GM12875 (cell line): ENCODE measurements around the gene CFAP73.

Experiments
- H3K4me3 ChIP-seq: one replicate; pipeline ENCODE4 v1.5.1; 2011; ENCODE audit warnings: low read depth, low read length, control low read depth
- TF ChIP-seq, protein P1 (sequence below): IDR thresholded peaks from 2 replicates; pipeline ENCODE4 v1.5.1; 2011; ENCODE audit warnings: low read depth, mild to moderate bottlenecking, control low read depth, inconsistent platforms, low read length, moderate library complexity, borderline replicate concordance; ENCODE audit not compliant: insufficient read depth

The CFAP73 gene

DNA sequence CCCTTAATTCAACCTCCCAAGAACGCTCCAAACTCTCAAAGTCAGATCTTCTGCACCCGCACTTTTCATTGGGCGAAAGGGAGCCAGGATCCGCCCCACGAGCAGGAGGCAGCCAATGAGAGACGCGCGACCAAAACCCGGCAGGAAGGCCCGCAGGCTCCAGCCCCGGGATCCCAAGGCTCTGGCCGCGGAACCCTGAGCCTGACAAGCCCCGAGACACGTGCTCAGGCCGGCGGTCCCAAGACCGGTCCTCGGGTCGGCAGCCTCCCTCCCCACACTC, 35.3 kb downstream of the CFAP73 start:
- TF ChIP-seq, protein P1, sequence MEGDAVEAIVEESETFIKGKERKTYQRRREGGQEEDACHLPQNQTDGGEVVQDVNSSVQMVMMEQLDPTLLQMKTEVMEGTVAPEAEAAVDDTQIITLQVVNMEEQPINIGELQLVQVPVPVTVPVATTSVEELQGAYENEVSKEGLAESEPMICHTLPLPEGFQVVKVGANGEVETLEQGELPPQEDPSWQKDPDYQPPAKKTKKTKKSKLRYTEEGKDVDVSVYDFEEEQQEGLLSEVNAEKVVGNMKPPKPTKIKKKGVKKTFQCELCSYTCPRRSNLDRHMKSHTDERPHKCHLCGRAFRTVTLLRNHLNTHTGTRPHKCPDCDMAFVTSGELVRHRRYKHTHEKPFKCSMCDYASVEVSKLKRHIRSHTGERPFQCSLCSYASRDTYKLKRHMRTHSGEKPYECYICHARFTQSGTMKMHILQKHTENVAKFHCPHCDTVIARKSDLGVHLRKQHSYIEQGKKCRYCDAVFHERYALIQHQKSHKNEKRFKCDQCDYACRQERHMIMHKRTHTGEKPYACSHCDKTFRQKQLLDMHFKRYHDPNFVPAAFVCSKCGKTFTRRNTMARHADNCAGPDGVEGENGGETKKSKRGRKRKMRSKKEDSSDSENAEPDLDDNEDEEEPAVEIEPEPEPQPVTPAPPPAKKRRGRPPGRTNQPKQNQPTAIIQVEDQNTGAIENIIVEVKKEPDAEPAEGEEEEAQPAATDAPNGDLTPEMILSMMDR, result no peak
- H3K4me3 ChIP-seq, result peak overlapping the region; percentile 96

DNA sequence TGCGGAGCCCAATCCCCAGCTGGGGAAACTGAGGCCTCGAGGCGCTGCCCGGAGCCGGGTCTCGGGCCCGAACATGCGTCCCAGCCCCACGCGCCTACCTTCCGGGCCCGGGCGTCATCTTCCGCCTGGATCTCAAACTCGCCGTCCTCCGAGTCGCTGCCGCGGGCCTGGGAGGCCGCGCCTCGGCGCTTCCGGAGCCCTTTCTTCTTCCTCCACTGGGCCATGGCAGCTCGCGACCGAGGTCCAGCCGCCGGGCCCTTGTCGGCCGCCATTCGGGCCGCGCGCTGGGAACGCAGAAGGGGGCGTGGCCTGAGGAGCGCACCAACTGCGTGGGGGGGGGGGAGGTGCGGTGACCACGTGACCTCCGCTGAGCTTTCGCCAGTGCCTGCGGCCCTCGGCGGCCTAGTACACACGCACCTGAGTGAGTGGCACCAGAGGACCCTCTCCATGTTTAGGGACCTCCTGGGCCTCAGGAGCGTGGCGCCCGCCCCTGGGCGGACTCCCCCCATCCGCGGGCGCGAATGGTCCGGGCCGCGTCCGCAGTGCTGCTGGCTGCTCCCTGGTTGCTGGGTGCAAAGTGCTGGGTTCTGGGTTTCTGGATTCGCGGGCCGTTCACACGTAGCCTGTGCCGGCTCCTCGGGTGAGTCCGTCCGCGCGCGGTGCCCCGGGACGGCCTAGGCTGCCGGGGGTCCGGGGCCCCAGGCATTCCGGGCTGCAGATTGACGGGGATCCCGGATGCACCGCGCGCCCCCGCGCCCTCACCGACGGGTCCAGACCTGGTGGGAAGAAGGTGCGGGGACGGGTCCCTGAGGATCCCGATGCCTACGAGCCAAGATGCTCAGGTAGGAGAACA, 35.9 kb downstream of the CFAP73 start, which contains the start of the genes DDX54 and RITA1:
Gene DDX54 (minus strand): TSS at position 299 of the 853 bp plus-strand sequence. CDS start 27 bp downstream, at position 272.
Gene RITA1 (plus strand): TSS at position 542 of the 853 bp plus-strand sequence. CDS start 1,026 bp downstream, outside the sequence.
- TF ChIP-seq, protein P1, result no peak
- peak within 1 kb of the TSS; percentile 96 for H3K4me3 ChIP-seq

DNA sequence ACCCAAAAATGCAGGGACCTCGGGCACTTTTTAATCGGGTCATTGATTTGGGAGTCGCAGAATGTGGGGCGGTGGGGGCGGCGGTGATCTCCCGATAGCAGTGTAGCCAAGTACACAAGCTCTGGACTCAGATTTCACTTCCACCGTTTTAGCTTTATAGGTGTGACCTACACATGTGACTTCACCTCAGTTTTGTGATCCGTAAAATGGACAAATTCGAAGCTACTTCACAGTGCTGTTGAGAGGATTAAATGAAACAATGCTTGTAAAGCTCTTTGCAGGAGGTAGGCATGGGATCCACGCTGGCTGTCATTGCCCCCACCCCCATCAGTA, 36.5 kb downstream of the CFAP73 start:
- H3K4me3 ChIP-seq, result peak overlapping the region; percentile 96
- TF ChIP-seq, protein P1, result no peak

DNA sequence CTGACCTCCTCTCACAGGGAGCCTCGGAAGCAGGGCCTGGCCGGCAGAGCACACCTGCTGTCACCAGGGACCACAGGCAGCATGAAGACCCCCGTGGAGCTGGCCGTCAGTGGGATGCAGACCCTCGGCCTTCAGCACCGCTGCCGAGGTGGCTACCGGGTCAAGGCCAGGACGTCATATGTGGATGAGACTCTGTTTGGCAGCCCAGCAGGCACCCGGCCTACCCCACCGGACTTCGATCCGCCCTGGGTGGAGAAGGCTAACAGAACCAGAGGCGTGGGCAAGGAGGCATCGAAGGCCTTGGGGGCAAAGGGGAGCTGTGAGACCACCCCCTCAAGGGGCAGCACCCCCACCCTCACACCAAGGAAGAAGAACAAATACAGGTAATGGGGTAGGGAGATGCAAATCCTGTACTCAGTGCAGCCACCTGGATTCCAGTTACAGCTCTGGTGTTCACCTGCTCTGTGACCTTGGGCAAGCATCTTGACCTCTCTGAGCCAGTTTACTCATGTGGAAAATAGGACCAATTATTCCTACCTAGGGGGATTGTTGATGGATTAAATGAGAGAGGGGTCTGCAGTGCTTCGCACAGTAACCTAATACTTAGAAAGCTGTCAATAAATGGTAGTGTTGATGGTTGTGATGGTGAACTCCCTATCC, 37.3 kb downstream of the CFAP73 start:
- peak overlapping the region; percentile 96 for H3K4me3 ChIP-seq
- TF ChIP-seq, protein P1, result no peak

DNA sequence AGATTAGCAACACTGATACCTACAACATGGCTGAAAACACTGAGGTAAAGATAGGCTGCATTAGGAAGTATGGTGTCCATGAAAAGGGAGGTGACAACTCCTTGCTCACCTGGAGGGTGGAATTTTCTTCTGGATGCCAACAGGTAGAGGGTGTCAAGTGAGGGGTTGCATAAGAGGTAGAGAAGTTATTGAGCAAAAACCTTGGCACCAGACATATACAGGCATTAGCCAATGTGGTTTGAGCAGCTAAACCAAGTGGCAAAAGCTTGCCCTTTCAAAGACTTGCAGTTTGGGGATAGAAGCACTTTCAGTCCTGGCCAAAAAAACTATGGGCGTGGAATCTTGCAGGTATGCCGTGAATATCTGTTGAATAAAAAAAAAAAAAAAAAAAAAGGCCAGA, 39.8 kb downstream of the CFAP73 start:
- TF ChIP-seq, protein P1, result no peak

DNA sequence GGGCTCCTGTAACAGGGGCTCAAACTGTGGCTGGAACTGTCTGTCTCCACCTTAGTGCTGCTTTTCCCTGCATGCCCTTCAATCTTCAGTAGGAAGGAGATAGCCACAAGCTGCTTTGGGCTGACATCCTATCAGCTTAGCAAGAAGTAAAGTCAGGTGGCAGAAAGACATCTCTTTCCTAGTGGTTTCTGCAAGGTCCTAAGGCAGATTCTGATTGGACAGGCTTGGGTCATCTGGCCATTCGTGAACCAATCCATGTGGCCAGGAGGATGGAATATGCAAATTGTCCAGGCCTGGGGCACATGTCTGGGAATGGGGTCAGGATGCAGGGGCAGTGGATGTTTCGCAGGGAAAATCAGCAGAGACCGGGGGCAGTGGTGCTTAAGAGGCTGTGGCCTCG, 41.2 kb downstream of the CFAP73 start:
- H3K4me3 ChIP-seq, result no peak overlapping the region

More for the DNA sequence above, 39.8 kb downstream of the CFAP73 start:
- no peak overlapping the region for H3K4me3 ChIP-seq

More for the DNA sequence above, 41.2 kb downstream of the CFAP73 start:
- TF ChIP-seq, protein P1, result no peak
